ENCODE results near the gene PIM3. TPM values are rescaled to one million over a fixed set of nuclear protein-coding genes. Genes with fewer than 3 reads are reported as not detected.

Gene PIM3
- total RNA-seq, 3 donors from 2014 or later = 426 to 498 (median 461) TPM

DNA sequence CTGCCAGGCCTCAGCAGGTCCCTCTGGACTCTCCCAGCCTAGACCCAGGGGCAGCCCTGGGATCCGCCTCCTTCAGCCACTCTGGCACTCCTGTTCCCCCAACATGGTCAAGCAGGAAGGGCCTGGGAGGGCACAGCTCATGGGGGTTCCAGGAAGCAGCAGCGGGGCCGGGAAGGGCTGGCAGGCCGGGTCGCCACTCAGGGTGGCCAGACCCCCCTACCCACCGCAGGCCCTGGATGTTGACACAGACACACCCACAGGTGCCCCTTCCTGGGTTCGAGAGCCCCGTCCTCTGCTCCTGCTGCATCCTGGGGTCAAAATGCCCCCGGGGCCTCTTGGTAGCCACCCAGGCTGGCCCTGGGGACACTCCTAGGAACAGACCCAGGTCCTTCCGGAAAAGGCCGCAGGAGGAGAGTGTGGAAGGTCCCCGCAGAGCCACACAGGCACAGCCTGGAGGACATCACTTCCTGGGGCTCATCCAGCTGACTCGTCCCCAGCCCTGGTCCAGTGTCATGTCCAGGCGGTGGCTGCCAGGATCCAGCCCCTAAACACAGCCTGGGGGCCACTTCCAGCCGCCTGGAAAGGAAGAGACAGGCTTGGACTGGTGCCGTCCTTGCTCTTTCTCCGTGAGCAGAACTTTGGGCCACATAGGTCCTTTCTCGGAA lies 6.8 kb upstream of the PIM3 start:
- Mint-ChIP-seq H3K4me1 (ENCODE audit: low read depth) (no peaks in the 10 kb centered on the region), H3K27me3 (ENCODE audit: low read depth) (no peaks in the 10 kb centered on the region), H3K9me3 (no peaks in the 10 kb centered on the region), H3K36me3 (ENCODE audit: insufficient read depth) (no peaks in the 10 kb centered on the region), H3K4me3 (no peak overlapping the region)
- DNase-seq = no peak
- no peak for ATAC-seq

DNA sequence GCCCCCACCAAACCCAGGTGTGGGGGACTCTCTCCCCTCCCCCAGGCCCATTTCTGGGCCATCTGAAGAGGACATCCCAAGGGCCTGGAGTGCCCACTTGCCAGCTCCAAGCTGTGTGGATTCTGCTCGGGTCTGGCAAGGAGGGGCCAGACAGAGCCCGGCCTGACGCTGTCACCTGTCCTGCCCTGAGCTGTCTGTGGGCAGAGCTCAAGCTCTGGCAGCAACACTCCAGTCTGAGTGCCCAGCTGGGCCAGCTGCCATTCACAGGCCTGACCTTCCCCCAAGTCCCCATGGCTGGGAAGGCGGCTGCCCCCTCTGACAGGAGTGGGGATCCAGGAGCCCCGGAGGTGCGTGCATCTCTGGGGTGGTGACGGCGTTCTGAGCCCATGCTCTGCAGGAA lies 6.2 kb upstream of the PIM3 start:
- Mint-ChIP-seq H3K4me3 (no peak overlapping the region), H3K27me3 (ENCODE audit: low read depth) (no peaks in the 10 kb centered on the region), H3K36me3 (ENCODE audit: insufficient read depth) (no peaks in the 10 kb centered on the region), H3K9me3 (no peaks in the 10 kb centered on the region), H3K4me1 (ENCODE audit: low read depth) (peaks cover 4% of the 10 kb centered on the region)
- ATAC-seq = no peak
- DNase-seq = no peak

DNA sequence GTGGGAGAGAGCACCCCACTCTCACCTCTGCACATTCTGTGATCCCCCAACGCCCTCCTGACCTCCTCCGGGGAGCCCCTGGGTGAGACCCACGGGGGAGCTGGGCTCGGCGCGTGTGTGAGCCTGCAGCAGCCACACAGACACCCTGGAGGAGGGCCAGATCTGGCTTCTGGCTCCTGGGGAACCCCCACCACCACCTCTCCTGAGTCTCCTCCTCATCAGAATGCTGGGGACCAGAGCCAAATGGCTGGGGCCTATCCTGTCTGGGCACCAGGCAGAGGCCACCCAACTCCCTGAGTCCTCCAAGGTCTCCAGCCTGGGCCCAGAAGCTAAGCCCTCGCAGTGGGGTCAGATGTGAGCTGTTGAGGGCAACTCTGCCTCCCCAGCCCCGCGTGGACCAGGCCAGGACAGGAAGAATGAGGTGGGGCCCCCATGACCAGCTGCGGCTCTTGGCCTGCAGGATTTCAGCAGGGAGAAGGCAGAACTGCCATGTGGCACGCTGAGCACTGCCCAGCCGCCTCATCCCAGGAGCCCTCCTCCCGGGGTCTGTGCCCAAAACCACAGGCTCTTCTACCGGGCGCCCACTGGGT lies 5.5 kb upstream of the PIM3 start:
- Mint-ChIP-seq H3K4me1 (ENCODE audit: low read depth) (peaks cover 4% of the 10 kb centered on the region), H3K27me3 (ENCODE audit: low read depth) (no peaks in the 10 kb centered on the region), H3K9me3 (no peaks in the 10 kb centered on the region), H3K36me3 (ENCODE audit: insufficient read depth) (no peaks in the 10 kb centered on the region), H3K4me3 (no peak overlapping the region)
- ATAC-seq (no peak), DNase-seq (no peak)

DNA sequence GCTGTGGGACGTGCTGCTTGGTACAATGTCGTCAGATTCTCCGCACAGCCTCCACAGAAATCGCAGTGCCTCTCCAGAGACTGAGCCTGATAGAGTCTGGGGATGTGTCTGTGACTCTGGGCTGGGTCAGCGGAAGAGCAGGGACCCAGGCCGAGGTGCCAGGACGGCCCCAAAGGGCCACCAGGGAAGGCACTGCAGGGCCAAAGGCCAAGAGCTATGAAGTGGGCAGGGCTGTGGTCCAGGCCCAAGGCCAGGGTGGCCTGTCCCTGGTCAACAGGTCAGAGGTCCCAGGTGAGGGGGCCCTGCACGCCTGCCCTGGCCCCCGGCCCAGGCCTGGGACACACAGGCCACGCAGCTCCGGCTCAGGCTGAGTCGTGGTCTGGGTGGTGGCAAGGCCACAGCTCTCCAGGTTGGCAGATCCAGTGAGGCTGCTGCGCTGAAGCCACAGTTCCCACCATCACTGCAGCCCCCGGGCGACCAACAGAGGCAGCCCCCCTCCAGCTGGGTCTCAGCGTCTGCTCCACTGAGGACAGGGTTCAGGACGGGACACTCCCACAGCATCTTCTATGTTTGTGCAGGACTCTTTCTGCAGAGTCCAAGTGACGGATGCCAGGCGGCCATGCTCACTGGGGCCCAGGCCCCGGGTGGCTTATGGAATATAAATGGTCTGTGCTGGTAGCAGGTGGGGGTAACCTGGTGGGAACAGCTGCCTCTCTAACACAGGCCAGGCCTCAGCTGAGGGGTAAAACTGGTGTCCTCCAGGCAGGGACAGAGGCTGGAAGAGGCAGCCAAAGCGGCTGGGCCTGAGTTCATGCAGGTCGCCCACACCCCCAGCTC lies 4.8 kb upstream of the PIM3 start:
- H3K4me3 Mint-ChIP-seq = no peak overlapping the region
- no peak for DNase-seq
- H3K36me3 Mint-ChIP-seq (ENCODE audit: insufficient read depth) = no peaks in the 10 kb centered on the region
- no peaks in the 10 kb centered on the region for H3K27me3 Mint-ChIP-seq (ENCODE audit: low read depth)
- H3K4me1 Mint-ChIP-seq (ENCODE audit: low read depth) = peaks cover 4% of the 10 kb centered on the region
- ATAC-seq = no peak
- no peaks in the 10 kb centered on the region for H3K9me3 Mint-ChIP-seq

DNA sequence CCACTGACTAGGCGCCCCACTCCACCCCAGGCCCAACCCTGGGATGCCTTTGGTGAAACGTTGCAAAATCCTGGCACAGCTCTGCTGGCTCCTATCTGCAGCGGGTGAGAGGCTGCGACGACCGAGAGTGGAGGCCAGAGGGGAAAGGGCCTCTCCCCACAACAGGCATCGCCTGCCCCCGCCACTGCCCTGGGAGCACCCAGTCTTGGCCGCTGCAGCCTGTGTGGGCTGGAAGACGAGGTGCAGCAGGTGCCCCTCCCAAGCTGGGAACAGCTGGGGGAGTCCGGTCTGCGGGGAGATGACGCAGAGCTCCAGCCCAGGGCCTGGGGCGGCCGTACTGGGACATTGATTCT lies 4.2 kb upstream of the PIM3 start:
- H3K4me1 Mint-ChIP-seq (ENCODE audit: low read depth) = peaks cover 4% of the 10 kb centered on the region

DNA sequence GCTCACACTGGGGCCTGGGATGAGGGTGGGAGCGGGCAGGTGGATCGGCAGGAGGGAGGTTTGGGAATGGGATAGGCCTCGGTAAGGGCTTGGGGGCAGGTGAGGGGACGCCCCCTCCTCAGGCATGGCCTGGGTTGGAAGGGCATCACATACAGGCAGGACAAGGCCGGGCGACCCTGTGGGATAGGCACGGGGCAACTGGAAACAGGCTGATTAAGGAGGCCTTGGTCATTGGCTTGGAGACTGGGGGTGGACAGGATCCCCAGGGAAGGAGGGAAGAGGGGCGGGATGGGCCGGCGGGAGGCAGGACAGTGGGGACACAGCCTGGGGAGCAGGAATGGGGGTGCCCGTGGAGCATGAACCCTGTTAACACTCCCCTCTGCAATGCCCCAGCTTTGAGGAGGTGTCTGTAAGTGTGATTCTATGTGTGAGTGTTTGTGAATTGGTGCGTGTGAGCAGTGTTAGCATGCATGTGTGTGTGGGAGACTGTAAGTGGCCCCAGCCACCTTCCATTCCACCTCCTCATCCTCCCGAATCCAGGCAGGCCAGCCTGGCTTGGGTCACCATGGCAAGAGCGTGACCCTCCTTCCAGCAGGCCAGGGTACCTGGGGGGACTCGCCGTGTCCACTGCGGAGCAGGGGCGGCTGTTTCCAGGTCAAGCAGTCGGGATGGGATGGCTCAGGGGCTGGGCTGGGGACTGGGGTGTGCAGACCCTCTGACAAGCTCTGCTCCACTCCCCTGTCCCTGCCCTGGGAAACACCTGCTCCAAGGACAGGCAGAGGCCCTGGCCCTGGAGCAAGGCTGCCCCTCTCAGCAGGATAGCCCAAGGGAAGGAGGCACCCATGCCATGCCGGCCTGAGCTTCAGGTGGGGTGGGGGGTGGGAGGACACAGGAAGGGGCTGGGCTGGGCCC lies 3.4 kb upstream of the PIM3 start:
- no peak overlapping the region for H3K4me3 Mint-ChIP-seq
- H3K4me1 Mint-ChIP-seq (ENCODE audit: low read depth) = peaks cover 4% of the 10 kb centered on the region

More for the DNA sequence above, 4.2 kb upstream of the PIM3 start:
- H3K4me3 Mint-ChIP-seq = no peak overlapping the region
- no peak for ATAC-seq
- H3K9me3 Mint-ChIP-seq = no peaks in the 10 kb centered on the region
- H3K27me3 Mint-ChIP-seq (ENCODE audit: low read depth) = no peaks in the 10 kb centered on the region
- no peak for DNase-seq
- no peaks in the 10 kb centered on the region for H3K36me3 Mint-ChIP-seq (ENCODE audit: insufficient read depth)

DNA sequence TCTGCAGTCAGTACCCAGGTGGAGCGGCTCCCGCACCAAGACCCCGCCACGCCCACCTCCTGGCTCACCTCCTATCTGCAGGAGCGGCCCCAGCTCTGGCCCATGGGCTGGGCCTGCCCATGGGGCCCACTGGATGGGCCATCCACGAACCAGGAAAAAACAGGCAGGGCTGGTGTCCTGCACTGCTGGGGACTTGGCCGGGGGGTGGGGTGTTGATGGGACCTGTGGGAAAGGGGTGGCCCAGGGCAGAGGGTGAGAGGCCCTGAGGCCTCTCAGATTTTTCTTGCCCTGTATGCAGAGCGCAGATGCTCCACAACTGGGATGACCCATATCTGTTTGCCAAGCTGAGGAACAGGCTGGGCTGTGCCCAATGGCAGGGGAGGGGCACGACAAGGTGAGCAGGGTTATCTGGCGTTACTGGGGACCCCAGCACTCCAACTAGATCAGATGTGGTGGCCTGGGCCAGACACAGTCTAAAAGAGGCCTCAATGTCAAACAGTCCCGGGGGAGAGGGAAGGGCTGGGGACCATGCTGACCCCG lies 2.7 kb upstream of the PIM3 start:
- H3K9me3 Mint-ChIP-seq = no peaks in the 10 kb centered on the region
- no peak for ATAC-seq
- DNase-seq = no peak
- peaks cover 10% of the 10 kb centered on the region for H3K36me3 Mint-ChIP-seq (ENCODE audit: insufficient read depth)
- no peak overlapping the region for H3K4me3 Mint-ChIP-seq
- no peaks in the 10 kb centered on the region for H3K27me3 Mint-ChIP-seq (ENCODE audit: low read depth)
- H3K4me1 Mint-ChIP-seq (ENCODE audit: low read depth) = peaks cover 4% of the 10 kb centered on the region

More for the DNA sequence above, 3.4 kb upstream of the PIM3 start:
- DNase-seq (no peak), ATAC-seq (no peak)
- H3K36me3 Mint-ChIP-seq (ENCODE audit: insufficient read depth) = peaks cover 5% of the 10 kb centered on the region
- no peaks in the 10 kb centered on the region for H3K9me3 Mint-ChIP-seq
- H3K27me3 Mint-ChIP-seq (ENCODE audit: low read depth) = no peaks in the 10 kb centered on the region

DNA sequence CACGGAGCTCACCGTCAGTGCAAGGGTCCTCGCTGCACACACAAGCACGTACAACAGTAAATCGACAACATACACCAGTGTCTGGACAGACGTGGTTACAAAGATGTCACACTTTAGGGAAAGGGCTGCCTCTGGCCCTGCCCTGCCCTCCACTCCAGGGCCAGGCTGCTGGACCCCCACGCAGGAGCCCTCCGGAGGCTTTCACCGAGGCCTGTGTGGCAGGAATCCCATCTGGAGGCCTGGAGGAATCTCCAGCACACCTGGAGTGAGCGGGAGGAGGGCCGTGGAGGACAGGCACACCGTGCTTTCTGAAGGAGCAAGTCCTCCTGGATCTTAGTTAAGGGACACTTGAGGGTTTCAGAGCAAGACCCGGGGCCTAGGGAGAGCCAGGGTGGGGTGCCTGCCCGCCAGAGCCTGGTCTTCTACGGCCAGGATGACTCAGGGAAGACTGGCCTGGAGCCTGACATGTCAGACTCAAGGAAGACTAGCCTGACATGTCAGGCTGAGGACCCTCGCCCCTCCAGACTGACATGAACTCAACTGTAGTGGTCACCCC lies 2.1 kb upstream of the PIM3 start:
- Mint-ChIP-seq H3K4me1 (ENCODE audit: low read depth) (peaks cover 5% of the 10 kb centered on the region), H3K36me3 (ENCODE audit: insufficient read depth) (peaks cover 14% of the 10 kb centered on the region), H3K4me3 (peak overlapping the region; percentile 84), H3K9me3 (no peaks in the 10 kb centered on the region), H3K27me3 (ENCODE audit: low read depth) (no peaks in the 10 kb centered on the region)
- DNase-seq = no peak
- ATAC-seq = no peak

DNA sequence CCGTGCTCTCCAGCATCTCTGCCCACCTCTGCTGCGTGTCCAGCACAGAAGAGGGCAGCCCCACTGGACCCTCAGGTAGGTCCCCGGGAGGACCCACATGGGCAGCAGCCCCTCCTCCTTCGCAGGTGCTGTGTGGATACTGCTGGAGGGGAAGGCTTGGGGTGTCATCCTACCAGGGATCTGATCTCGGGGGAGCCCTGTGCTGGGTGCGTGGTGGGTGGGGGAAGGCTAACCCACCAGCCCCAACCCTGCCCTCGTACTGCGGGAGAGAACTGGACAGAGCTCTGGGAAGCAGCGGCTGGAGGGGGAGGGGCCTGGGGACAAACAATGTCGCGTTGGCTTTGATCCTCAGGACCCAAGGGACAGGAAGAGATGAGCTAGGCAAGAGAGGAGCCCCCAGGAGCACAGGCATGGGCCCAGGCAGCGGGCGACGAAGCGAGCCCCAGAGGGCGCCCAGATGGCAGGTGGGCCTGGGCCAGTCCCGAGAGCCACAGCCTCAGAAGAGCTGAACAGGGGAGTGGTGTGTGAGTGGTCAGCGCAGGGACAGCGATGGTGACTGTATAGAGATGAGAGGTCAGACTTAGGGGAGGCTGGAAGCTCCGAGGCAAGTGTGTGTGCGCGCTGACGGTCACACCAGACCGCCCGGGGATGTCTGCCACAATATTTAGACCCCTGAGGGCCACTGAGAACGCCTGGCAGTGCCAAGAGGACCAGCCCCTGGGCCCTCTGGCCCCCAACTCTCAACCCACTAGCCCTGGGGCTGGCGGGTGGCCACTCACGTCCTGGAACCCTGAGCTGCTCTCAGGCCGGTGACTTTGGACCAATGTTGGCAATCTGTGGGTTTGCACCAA lies 1.4 kb upstream of the PIM3 start:
- H3K4me3 Mint-ChIP-seq = peak overlapping the region; percentile 84
- no peaks in the 10 kb centered on the region for H3K27me3 Mint-ChIP-seq (ENCODE audit: low read depth)
- H3K4me1 Mint-ChIP-seq (ENCODE audit: low read depth) = peaks cover 12% of the 10 kb centered on the region
- peaks cover 21% of the 10 kb centered on the region for H3K36me3 Mint-ChIP-seq (ENCODE audit: insufficient read depth)
- H3K9me3 Mint-ChIP-seq = no peaks in the 10 kb centered on the region
- ATAC-seq = no peak
- no peak for DNase-seq

DNA sequence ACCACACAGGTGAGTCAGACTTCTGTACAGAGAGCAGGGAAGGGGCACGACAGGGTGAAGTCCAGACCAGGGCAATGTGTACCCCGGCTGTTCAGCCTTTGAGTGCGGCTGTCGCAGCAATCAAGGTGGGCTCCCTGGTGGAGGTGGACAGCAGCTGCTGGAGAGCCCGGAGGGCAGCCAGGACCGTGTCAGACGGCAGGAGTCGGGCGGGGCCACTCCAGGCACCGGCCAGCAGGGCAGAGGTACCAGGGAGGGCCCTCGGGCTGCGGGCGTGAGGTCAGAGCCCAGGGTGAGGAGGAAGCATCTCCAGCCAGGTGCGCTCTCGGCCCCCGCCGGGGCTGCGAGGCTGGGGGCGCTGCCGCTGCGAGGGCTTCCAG lies 802 bp upstream of the PIM3 start:
- Mint-ChIP-seq H3K4me1 (ENCODE audit: low read depth) (peaks cover 15% of the 10 kb centered on the region), H3K27me3 (ENCODE audit: low read depth) (no peaks in the 10 kb centered on the region), H3K4me3 (peak overlapping the region; percentile 84), H3K9me3 (no peaks in the 10 kb centered on the region), H3K36me3 (ENCODE audit: insufficient read depth) (peaks cover 22% of the 10 kb centered on the region)
- DNase-seq (no peak), ATAC-seq (no peak)

DNA sequence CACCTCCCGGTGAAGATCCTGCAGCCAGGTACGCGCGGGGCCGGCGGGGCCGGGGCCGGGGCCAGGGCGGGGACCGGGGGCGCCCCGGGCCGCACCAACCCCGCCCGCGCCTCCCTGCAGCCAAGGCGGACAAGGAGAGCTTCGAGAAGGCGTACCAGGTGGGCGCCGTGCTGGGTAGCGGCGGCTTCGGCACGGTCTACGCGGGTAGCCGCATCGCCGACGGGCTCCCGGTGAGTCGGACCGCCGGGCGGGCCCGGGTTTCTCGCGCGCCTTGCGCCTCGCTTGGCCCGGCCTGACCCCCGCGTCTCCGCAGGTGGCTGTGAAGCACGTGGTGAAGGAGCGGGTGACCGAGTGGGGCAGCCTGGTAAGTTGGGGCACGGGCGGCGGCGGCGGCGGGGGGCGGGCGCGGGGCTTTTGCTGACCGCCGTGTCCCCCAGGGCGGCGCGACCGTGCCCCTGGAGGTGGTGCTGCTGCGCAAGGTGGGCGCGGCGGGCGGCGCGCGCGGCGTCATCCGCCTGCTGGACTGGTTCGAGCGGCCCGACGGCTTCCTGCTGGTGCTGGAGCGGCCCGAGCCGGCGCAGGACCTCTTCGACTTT lies 531 bp downstream of the PIM3 start:
- ATAC-seq (peak; percentile 0), DNase-seq (peak; percentile 38)
- Mint-ChIP-seq H3K9me3 (no peaks in the 10 kb centered on the region), H3K36me3 (ENCODE audit: insufficient read depth) (peaks cover 24% of the 10 kb centered on the region), H3K4me1 (ENCODE audit: low read depth) (peaks cover 18% of the 10 kb centered on the region), H3K27me3 (ENCODE audit: low read depth) (no peaks in the 10 kb centered on the region), H3K4me3 (peak overlapping the region; percentile 94)

DNA sequence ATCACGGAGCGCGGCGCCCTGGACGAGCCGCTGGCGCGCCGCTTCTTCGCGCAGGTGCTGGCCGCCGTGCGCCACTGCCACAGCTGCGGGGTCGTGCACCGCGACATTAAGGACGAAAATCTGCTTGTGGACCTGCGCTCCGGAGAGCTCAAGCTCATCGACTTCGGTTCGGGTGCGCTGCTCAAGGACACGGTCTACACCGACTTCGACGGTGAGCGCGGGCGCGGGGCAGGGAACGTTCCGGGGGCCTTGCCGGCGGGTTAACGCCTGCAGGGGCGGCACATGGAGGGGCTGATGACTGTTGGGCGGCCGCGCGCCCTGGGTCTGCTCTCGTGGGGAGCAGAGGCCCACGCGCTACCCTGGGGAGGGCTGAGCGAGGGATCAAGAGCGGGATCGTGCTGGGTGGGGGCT lies 1.0 kb downstream of the PIM3 start:
- Mint-ChIP-seq H3K9me3 (no peaks in the 10 kb centered on the region), H3K27me3 (ENCODE audit: low read depth) (no peaks in the 10 kb centered on the region), H3K4me3 (peak overlapping the region; percentile 94), H3K36me3 (ENCODE audit: insufficient read depth) (peaks cover 24% of the 10 kb centered on the region), H3K4me1 (ENCODE audit: low read depth) (peaks cover 22% of the 10 kb centered on the region)
- ATAC-seq = no peak
- no peak for DNase-seq

Measured in activated T-cell treated with anti-CD3 and anti-CD28 coated beads, Interleukin-2, amount 50 U/mL, for 4 hours (primary cell).